GM20431 (cell line): ENCODE data around the gene NELFA.

Source experiments
- in situ Hi-C: fragments of 300-500 bp; cut with MseI, MboI; formaldehyde crosslinking; loops from one replicate; pipeline ENCODE4 v1.15.0; 2020; ENCODE audit warnings: low sequenced_read_pairs; ENCODE audit not compliant: unreplicated experiment

Gene NELFA

GRCh38 chr4:1971456-1972200, 37.1 kb downstream of the NELFA start:
- in situ Hi-C loops: no loop called here

GRCh38 chr4:1970926-1971325, 37.8 kb downstream of the NELFA start:
- in situ Hi-C loops: no loop called here

- in situ Hi-C loops: no loop called here
Measured at GRCh38 chr4:1969928-1970723, 38.6 kb downstream of the NELFA start.

DNA sequence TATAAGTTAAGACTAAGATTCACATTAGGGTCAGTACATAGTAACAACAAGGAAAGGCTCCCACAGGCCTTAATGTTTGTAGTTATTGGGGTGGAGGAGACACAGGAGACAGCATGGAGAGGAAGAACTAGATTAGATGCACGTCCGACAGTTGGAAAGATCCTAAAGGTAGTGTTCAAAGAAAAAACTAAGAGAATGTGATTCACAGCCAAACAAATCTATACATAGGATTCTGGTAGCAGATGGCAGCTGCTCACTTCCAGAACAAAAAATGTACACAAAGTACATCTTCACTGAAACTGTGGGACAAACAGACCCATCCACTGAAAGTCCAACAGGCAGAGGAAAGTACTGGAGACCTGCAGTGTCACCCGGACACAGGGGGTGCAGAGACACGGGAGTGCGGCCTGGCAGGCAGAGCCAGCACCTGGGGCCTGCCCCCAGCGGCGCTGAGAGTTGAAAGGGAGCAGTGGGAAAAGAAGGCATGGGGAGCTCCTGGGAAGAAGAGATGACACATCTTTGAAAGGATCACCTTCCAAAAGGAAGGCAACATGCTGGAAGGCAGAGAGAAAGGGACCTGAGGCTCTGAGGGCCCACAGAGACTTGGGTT, 40.0 kb downstream of the NELFA start:
- in situ Hi-C loops: no loop called here

- in situ Hi-C loops: no loop called here
Measured at GRCh38 chr4:1967512-1968149, 41.1 kb downstream of the NELFA start.

DNA sequence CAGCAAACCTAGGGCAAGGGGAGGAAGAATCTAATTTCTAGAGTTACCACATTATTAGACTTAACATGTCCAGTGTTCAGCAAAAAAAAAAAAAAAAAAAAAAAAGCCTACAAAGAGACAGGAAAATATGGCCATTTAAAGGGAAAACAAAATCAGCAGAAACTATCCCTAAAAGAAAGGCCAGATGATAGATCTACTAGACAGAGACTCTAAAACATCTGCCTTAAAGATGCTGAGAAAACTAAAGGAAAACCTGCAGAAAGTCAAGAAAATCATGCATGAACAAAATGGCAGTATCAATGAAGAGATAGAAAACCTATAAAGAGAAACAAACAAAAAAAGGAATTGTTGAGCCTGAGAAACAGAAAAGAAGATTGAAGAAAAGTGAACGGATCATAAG, 43.8 kb downstream of the NELFA start:
- in situ Hi-C loops: no loop called here

DNA sequence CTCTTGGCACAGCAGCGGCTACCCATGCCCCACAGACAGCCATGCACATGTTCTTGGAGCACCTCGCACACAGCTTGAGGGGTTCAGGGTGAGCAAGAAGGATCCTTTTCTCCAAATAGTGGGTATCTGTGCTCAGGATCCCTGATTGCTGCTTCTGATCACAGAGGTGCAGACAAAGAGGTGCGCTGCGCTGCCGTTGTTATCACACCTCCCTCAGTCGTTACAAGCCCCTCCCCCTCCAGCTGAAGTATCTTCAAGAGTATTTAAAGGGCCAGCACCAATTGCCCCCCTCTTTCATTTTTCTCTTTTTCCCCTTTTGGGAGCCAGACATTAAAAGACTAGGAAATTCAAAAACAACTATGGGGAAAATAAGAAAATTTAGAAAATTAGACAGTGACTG, 44.3 kb downstream of the NELFA start:
- in situ Hi-C loops: no loop called here

GRCh38 chr4:1962980-1963379, 45.8 kb downstream of the NELFA start:
- in situ Hi-C loops: no loop called here

DNA sequence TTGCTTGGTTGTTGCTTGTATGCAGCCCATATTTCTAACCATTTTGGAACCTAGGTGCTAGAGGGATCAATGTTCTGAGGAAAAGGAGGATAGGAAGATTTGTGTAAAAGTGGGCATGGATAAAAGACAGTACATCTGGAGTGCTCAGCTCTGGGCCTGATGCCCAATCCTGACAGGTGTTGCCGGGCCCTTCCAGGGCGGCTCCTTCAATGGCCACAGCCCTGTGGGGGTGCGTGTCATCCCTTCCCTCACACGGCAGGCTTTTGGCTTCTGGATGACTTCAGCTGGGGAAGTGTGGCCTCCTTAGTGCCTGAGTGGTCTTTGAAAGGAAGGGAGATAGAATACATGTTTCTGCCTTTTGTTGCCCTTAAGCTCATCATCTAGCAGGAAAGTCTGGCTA, 47.2 kb downstream of the NELFA start:
- in situ Hi-C loops: no loop called here

DNA sequence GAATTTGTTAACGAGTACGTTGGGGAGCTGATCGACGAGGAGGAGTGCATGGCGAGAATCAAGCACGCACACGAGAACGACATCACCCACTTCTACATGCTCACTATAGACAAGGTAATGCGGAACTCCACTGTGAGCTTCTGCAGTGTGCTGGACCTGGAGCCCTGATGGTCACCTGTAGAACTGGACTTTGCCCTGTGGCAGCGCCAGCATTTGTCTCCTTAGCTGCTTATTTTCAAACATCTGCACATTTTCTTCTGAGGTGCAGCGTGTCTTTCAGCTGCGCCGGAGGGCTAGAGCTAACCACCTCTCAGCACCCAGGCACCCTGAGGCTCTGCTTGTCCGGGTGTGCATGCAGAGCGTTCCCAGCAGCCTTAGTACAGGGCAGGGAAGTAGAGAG, 47.7 kb downstream of the NELFA start:
- in situ Hi-C loops: no loop called here

DNA sequence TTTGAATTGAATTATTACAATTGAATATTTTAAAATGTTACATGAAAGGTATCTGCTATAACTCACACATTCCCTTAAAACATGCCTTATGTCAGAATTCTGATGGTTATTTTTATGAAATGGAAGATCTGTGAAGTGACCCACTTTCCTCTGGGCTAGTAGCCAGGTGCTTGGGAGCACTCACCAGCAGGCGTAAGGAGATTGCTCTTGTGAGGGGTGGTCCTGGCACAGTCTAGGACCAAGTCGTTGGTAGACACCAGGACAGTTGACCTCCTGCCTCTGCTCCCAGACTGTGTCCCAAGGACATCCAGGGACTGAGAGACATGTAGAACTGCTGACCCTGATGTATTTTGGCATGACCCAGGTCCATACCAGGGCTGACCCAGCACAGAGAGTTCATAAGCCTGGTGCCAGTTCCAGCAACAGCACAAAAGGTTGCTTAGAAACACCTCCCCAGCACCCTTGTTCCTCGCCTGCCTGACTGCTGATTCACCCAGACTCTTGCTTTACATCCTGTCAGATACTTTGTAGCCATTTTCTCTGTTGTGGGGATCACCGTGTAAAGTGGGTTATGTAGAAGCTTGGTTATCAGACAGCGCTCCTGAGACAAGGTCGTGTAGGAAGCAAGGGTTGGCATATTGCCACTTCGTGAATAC, 48.5 kb downstream of the NELFA start:
- in situ Hi-C loops: no loop called here

DNA sequence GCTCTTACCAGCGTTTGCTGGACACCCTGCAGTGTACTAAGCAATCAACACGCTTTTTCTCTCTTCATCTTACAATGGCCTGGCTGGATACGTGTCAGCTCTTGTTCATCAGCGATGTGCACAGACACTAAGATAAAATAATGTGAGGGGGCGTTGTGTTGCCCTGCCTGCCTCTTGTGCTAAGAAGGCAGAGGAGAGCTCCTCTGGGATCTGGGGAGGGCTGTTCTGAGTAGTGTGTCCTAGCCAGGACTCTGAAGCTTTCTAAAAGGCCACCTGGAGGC, 49.7 kb downstream of the NELFA start:
- in situ Hi-C loops: no loop called here

GRCh38 chr4:1958276-1959103, 50.3 kb downstream of the NELFA start:
- in situ Hi-C loops: no loop called here

DNA sequence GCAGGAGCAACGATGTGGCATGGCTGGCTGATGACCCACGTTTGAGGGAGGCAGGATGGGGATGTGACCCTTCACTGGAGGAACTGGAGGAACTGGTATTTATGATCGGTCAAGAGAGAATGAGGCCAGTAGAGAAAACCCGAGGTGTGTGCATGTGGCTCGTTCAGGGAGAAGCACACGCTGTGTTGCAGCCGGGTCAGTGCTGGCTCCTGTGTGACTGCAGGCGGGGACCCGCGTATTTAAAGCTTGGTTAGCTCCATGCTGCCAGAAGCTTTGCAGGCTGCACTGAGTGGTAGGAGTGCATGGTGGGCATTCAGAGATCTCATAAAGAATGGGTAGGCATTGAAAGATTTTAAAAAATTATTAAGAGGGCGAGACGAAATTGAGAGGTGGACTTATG, 52.1 kb downstream of the NELFA start:
- in situ Hi-C loops: no loop called here

DNA sequence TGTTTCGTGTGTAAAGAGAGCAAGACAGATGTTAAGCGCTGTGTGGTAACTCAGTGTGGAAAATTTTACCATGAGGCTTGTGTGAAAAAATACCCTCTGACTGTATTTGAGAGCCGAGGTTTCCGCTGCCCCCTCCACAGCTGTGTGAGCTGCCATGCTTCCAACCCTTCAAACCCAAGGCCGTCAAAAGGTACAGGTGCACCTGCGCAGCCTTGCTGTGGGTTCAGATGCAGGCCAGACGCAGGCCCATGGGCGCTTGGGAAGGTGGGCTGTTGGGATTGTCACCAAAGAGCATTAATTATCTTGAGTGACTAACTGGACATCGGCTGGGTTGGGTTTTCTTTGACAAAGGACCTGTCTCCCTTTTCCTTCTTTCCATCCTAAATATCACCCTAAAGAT, 55.4 kb downstream of the NELFA start:
- in situ Hi-C loops: no loop called here

- in situ Hi-C loops: no loop called here
Measured at GRCh38 chr4:1952719-1953118, 56.1 kb downstream of the NELFA start.

DNA sequence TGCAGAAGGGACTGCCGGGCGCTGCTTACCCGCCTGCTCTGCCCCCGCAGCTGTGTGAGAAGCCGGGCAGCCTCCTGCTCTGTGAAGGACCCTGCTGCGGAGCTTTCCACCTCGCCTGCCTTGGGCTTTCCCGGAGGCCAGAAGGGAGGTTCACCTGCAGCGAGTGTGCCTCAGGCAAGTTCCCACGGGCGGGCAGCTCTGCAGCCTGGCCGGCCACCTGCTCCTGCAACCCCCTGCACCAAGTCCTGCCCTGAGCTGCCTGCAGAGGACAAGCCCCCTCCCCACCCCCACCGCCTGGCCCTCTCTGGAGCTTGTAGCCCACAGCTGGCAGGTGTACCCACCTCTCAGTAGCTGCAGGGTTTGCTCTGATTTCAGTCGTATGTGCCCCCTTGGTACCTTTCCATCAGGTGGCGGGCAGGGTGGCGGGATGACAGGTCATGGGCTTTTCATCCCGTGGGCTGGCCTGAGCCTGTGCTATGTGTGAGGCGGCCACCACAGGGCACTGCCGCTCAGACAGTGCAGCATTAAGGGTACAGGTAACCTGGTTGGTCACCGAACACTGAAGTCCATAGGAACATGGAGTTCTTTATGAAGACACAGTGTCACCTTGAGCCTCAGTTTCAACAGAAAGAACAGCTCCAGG, 56.6 kb downstream of the NELFA start:
- in situ Hi-C loops: no loop called here

DNA sequence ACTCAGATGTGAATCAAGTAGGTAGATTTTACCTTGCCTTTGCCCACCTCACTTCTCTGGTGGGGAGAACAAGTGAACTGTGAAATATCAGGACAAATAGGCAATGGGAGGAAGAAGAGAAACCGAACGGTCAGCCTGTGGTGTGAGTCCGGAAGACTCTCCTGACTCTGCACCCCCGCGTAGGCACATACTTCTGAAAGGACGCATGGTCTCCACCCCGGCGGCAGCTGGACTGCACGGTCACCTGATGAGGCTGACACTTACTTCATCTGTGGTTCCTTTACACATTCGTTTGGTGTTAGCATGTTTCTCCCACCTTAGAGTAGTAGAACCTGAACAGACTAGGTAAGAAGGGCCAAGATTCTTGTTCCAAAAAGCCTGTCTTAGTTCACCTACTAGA, 58.4 kb downstream of the NELFA start:
- in situ Hi-C loops: no loop called here

DNA sequence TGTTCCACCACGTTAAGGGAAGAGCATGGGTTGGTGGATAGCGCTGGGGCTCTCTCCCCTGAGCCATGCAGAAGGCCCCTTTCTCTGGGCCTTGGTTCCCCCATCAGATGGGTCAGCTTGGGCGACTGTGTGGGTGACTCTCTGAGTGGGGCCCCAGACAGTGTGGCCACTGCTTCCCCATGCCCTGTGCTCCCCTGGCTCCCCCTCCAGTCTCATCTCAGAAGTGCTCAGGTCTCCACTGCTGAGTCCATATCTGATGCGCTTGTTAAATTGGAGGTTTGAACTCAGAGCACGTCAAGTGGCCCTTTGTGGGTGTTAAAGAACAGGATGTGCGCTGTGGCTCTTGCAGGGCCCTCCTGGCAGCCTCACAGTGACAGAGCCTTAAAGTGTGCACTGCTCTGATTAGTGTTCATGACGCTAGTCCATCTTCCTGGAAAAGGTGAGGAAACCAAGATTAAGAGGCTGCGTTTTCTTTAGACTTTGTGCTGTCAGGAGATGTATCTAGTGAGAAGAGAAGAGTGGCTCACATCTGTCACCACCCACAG, 59.8 kb downstream of the NELFA start:
- in situ Hi-C loops: no loop called here
